Central memory CD4-positive, alpha-beta T cell (primary cell): Measurements from ENCODE around the gene CCDC9B.

Experiments used
- DNase-seq: peaks from one replicate; pipeline ENCODE4 v3.0.0; 2022

CCDC9B gene

GRCh38 chr15:40306908-40307307 lies 33.8 kb downstream of the CCDC9B start:
- no peak for DNase-seq

GRCh38 chr15:40306371-40306770 lies 34.4 kb downstream of the CCDC9B start:
- no peak for DNase-seq

GRCh38 chr15:40305281-40305680 lies 35.5 kb downstream of the CCDC9B start:
- no peak for DNase-seq

- no peak for DNase-seq
These were observed 37.2 kb downstream of the CCDC9B start for GRCh38 chr15:40303576-40303975.

- DNase-seq, result no peak
These were observed 37.8 kb downstream of the CCDC9B start for GRCh38 chr15:40302981-40303380.

- no peak for DNase-seq
These were observed 38.4 kb downstream of the CCDC9B start for GRCh38 chr15:40302288-40302886.

- DNase-seq, result no peak
These were observed 39.1 kb downstream of the CCDC9B start for GRCh38 chr15:40301467-40302179.

- no peak for DNase-seq
These were observed 40.0 kb downstream of the CCDC9B start for GRCh38 chr15:40300771-40301170.

- DNase-seq, result no peak
These were observed 40.4 kb downstream of the CCDC9B start for GRCh38 chr15:40300367-40300766.

- DNase-seq, result no peak
These were observed 42.4 kb downstream of the CCDC9B start for GRCh38 chr15:40298216-40298935.

GRCh38 chr15:40297356-40297755 lies 43.4 kb downstream of the CCDC9B start:
- no peak for DNase-seq

GRCh38 chr15:40296561-40297230 lies 44.0 kb downstream of the CCDC9B start:
- no peak for DNase-seq

- no peak for DNase-seq
These were observed 44.7 kb downstream of the CCDC9B start for GRCh38 chr15:40295877-40296560.

- DNase-seq, result no peak
These were observed 45.4 kb downstream of the CCDC9B start for GRCh38 chr15:40295297-40295696.

GRCh38 chr15:40293905-40294895 lies 46.5 kb downstream of the CCDC9B start:
- DNase-seq, result no peak

- no peak for DNase-seq
These were observed 47.7 kb downstream of the CCDC9B start for GRCh38 chr15:40293006-40293405.

- no peak for DNase-seq
These were observed 48.5 kb downstream of the CCDC9B start for GRCh38 chr15:40292246-40292645.

GRCh38 chr15:40290918-40291574 lies 49.7 kb downstream of the CCDC9B start:
- no peak for DNase-seq

GRCh38 chr15:40290545-40290917 lies 50.2 kb downstream of the CCDC9B start:
- no peak for DNase-seq

GRCh38 chr15:40289140-40289775 lies 51.5 kb downstream of the CCDC9B start:
- no peak for DNase-seq

GRCh38 chr15:40287968-40288367 lies 52.8 kb downstream of the CCDC9B start:
- DNase-seq, result no peak
